ENCODE results near the gene CD24.

DNA sequence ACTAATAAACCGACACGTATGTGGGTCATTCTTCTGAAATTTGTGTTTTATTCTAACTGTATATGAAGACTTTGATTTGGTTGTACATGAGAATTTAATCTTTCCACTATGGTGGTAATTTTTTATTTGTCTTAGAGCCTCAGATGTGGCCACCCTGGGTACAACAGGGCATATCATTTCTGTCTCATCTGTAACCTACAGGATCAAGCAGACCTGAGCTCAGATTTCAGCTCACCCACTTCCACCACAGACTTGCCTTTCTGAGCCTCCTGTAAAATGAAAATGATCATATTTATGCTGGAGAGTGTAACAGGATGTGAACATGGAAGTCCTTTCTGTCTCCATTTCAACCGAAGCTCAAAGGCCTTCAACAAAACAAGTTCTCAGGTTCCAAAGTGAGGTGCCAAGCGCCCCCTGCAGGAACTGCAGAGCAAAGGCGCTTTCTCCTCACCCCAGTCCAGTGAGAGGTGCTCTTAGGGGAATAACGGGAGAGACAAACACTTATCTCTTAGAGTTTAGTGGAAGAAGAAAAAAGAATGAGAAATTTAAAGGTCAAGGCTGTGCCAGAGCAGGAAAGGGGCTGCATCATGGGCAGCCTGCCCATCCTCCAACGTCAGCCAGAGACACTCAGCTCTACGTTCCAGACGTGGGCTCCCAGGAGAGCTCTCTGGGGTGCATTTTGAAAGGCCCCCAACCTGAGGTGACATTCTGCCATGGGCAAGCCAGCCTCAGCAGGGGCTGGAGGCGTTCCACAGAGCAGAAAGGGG, 23.0 kb upstream of the CD24 start:
- TF ChIP-seq POLR2A (IDR thresholded peaks at IDR 0.05; ENCODE audit: low read length) (no peak), GATA1 (IDR thresholded peaks at IDR 0.05; ENCODE audit: low read depth, low read length) (no peak)
